ENCODE data around the gene HNF1A. TPM values are rescaled to one million over a fixed set of nuclear protein-coding genes. Genes with fewer than 3 reads are reported as not detected.

HNF1A gene
- total RNA-seq, 1 donor from 2014 or later = not detected

GRCh38 chr12:121009741-121010140 is 31.4 kb downstream of the HNF1A start:
- Mint-ChIP-seq H3K4me1 (peaks cover 2% of the 10 kb centered on the region), H3K36me3 (peaks cover 5% of the 10 kb centered on the region), H3K27ac (no peak overlapping the region), H3K27me3 (ENCODE audit: insufficient read depth, low read depth) (peaks cover 2% of the 10 kb centered on the region), H3K9me3 (no peaks in the 10 kb centered on the region), H3K4me3 (no peak overlapping the region)
- Histone ChIP-seq H2AFZ (replicated peaks) (no peak overlapping the region), H3K79me2 (ENCODE audit: low read depth) (peaks cover 2% of the 10 kb centered on the region), H3F3A (ENCODE audit: low read depth) (no peaks in the 10 kb centered on the region), H3K36me3 (no peaks in the 10 kb centered on the region), H4K20me1 (ENCODE audit: low read depth) (no peaks in the 10 kb centered on the region), H3K27me3 (no peaks in the 10 kb centered on the region), H3K27ac (no peak overlapping the region), H3K9me3 (ENCODE audit: low read depth) (no peaks in the 10 kb centered on the region), H3K4me1 (no peaks in the 10 kb centered on the region), H3K4me3 (no peak overlapping the region), H3K4me2 (no peak overlapping the region), H3K9ac (no peak overlapping the region)
- peak; percentile 71 for DNase-seq (ENCODE audit: low spot score)
- TF ChIP-seq EZH2 (IDR thresholded peaks at IDR 0.05) (no peak), EZH2phosphoT487 (IDR thresholded peaks at IDR 0.05) (no peak)
- TF ChIP-seq, protein P1, sequence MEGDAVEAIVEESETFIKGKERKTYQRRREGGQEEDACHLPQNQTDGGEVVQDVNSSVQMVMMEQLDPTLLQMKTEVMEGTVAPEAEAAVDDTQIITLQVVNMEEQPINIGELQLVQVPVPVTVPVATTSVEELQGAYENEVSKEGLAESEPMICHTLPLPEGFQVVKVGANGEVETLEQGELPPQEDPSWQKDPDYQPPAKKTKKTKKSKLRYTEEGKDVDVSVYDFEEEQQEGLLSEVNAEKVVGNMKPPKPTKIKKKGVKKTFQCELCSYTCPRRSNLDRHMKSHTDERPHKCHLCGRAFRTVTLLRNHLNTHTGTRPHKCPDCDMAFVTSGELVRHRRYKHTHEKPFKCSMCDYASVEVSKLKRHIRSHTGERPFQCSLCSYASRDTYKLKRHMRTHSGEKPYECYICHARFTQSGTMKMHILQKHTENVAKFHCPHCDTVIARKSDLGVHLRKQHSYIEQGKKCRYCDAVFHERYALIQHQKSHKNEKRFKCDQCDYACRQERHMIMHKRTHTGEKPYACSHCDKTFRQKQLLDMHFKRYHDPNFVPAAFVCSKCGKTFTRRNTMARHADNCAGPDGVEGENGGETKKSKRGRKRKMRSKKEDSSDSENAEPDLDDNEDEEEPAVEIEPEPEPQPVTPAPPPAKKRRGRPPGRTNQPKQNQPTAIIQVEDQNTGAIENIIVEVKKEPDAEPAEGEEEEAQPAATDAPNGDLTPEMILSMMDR (IDR thresholded peaks at IDR 0.05) = peak; percentile 61

DNA sequence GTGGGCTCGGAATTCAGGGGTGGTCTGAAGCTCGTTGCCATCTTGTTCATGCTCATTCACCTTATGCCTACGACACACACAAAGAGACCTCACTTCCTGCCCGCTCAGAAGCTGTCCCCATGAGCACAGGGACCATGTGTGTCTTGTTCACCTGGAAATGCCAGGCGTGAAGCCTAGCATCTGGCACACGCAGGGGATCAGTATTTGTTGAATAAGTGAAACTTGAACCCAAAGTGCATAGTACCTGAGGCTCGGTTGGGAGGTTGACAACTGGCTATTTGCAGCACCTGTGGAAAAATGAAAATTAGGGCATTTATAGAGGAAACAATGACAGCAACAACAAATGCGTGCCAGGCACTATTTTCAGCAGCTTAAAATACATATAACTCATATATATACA is 32.5 kb downstream of the HNF1A start:
- H3K36me3 Mint-ChIP-seq = peaks cover 5% of the 10 kb centered on the region
- no peak overlapping the region for H3K27ac ChIP-seq
- H3K9ac ChIP-seq = no peak overlapping the region
- no peak overlapping the region for H3K4me2 ChIP-seq
- TF ChIP-seq EZH2phosphoT487 (IDR thresholded peaks at IDR 0.05) = no peak
- TF ChIP-seq, protein P1 (IDR thresholded peaks at IDR 0.05) = no peak
- no peak for TF ChIP-seq EZH2 (IDR thresholded peaks at IDR 0.05)
- peaks cover 14% of the 10 kb centered on the region for H3K79me2 ChIP-seq (ENCODE audit: low read depth)
- H4K20me1 ChIP-seq (ENCODE audit: low read depth) = no peaks in the 10 kb centered on the region
- peaks cover 12% of the 10 kb centered on the region for H3K4me1 Mint-ChIP-seq
- peaks cover 8% of the 10 kb centered on the region for H3K4me1 ChIP-seq
- no peak overlapping the region for H3K4me3 ChIP-seq
- no peaks in the 10 kb centered on the region for H3K36me3 ChIP-seq
- H3K27me3 ChIP-seq = no peaks in the 10 kb centered on the region
- H3K27ac Mint-ChIP-seq = no peak overlapping the region
- no peak overlapping the region for H3K4me3 Mint-ChIP-seq
- DNase-seq (ENCODE audit: low spot score) = no peak
- no peak overlapping the region for H2AFZ ChIP-seq (replicated peaks)
- H3K27me3 Mint-ChIP-seq (ENCODE audit: insufficient read depth, low read depth) = peaks cover 2% of the 10 kb centered on the region
- H3K9me3 Mint-ChIP-seq = no peaks in the 10 kb centered on the region
- peaks cover 2% of the 10 kb centered on the region for H3F3A ChIP-seq (ENCODE audit: low read depth)
- H3K9me3 ChIP-seq (ENCODE audit: low read depth) = no peaks in the 10 kb centered on the region

- H3K27ac ChIP-seq = no peak overlapping the region
- Mint-ChIP-seq H3K27me3 (ENCODE audit: insufficient read depth, low read depth) (peaks cover 2% of the 10 kb centered on the region), H3K4me3 (no peak overlapping the region), H3K27ac (no peak overlapping the region), H3K4me1 (peaks cover 16% of the 10 kb centered on the region), H3K9me3 (no peaks in the 10 kb centered on the region), H3K36me3 (peaks cover 5% of the 10 kb centered on the region)
- no peak for DNase-seq (ENCODE audit: low spot score)
- H3K27me3 ChIP-seq = no peaks in the 10 kb centered on the region
- H3K4me3 ChIP-seq = no peak overlapping the region
- TF ChIP-seq EZH2phosphoT487 (IDR thresholded peaks at IDR 0.05) (no peak), EZH2 (IDR thresholded peaks at IDR 0.05) (no peak)
- TF ChIP-seq, protein P1 (IDR thresholded peaks at IDR 0.05) = no peak
- H2AFZ ChIP-seq (replicated peaks) = no peak overlapping the region
- no peak overlapping the region for H3K4me2 ChIP-seq
- H3K79me2 ChIP-seq (ENCODE audit: low read depth) = peaks cover 16% of the 10 kb centered on the region
- H3K36me3 ChIP-seq = no peaks in the 10 kb centered on the region
- peaks cover 6% of the 10 kb centered on the region for H3F3A ChIP-seq (ENCODE audit: low read depth)
- no peaks in the 10 kb centered on the region for H4K20me1 ChIP-seq (ENCODE audit: low read depth)
- H3K9me3 ChIP-seq (ENCODE audit: low read depth) = no peaks in the 10 kb centered on the region
- H3K9ac ChIP-seq = no peak overlapping the region
- H3K4me1 ChIP-seq = peaks cover 8% of the 10 kb centered on the region
Measured at GRCh38 chr12:121011820-121012219, 33.5 kb downstream of the HNF1A start.

Measured in neural progenitor cell (in vitro differentiated cells).